NCI-H460 (cell line): ENCODE data around the gene CHD6. TPM values are rescaled to one million over a fixed set of nuclear protein-coding genes. Genes with fewer than 3 reads are reported as not detected.

ENCODE experiments used
- DNase-seq: peaks from one replicate; pipeline ENCODE4 v3.0.0-alpha.2; 2016; ENCODE audit warnings: low read depth; ENCODE audit errors: extremely low read depth
- total RNA-seq: library from RNA; depleted of rRNA; stranded (reverse); fragments of >200 nt; shearing (Covaris generic); gene quantifications from 2 replicates; pipeline ENCODE4 v1.2.3, GENCODE V29; 2014

The CHD6 gene
- total RNA-seq, 1 experiment from 2014 or later: 17.6 TPM

DNA sequence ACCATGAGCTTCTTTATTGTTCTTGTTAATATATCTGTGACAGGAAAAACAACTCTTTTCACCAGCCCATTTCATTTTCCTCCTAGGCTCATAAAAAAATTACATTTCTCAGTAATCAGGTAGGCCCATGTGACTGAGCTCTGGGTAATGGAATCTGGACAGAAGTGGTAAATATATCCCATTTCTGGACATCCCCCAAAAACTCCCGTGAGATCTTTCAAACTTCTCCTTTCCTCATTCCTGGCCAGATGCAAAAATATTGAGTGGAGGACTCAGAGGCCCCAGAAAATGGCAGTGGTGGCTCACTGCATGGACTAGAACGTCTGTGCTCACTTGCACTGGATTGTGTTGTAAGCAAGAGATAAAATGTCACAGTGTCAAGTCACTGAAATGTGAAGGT is 3.8 kb upstream of the CHD6 start:
- DNase-seq: no peak

DNA sequence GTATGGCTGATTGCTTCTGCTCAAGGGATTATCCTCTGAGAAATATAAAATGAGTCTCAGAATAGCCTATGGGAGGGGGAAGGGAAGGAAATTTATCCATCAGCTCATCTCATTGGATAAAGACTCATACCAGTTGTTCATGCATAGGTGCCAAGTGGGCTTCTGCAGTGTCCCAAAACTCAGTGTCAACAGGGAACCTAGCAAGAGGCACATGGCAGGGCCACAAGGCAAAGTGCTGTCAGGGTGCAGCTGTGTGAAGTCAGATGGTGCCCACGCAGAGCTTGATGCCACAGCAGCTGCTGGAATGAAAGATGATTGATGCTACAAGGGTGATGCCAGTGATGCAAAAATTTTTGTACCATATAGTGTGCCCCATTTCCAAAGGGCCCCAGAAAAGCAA is 3.2 kb upstream of the CHD6 start:
- DNase-seq: no peak

- DNase-seq: no peak
Measured at GRCh38 chr20:41619360-41620100, 1.4 kb upstream of the CHD6 start.

DNA sequence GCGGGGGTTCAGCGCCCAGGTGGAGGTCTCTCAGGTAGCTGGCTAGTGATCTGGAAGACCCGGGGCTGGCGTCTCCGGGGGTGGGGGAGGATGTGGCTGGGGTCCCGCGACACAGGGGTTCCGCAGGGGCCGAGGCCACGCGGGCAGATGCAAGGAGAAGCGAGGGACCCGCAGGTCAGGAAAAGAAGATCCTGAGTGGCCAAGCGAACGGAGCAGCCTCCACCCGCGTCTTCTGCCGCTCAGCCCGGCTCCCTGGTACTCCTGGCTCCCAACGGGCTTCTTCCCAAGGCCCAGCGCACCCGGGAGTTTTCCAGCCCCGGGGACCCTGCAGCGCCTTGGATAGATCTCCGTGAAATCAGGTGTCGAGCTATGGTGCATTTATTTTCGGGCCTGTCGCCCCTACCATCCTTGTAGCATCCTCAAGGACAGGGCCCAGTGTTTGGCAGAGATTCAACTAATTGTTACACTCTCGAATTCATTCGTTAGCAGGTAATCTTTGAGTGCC is 682 bp upstream of the CHD6 start:
- DNase-seq: no peak

GRCh38 chr20:41617059-41617901 is 897 bp downstream of the CHD6 start:
- no peak for DNase-seq

DNA sequence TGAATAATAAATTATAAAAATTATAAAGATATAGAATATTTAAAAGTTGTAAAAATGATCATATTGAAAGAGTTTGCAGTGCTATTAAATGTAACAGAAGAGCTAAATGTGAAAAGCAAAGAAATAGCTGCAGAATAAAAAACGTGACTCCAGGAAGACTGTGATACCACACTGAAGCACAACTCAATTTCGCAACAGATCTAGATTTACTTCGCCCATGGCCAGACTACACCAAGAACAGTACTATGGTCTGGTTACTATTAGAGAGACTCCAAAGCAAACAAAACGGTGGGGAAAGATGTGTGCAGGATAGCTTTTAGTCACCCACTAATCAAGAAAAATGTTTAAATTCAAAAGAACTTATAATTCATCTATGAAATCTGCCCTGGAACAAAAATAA is 1.9 kb downstream of the CHD6 start:
- DNase-seq: no peak

GRCh38 chr20:41615676-41616075 is 2.5 kb downstream of the CHD6 start:
- DNase-seq: no peak

DNA sequence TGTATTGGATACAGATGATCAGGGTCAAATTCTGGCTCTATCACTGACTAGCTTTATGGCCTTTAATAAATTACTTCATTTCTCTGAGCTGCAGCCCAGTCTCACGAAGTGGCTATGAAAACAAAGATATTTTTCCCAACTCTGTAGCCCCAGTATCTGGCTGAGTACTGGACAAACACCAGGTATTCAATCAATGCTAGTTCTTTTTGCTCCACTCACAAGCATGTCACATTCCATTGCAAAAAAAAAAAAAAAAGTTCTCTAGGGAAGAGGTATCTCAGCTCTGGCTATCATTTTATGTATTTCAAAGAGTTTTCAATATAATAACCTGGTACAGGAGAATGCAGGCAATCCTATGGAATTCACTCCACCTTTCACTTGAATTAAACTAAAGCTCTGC is 3.1 kb downstream of the CHD6 start:
- no peak for DNase-seq

DNA sequence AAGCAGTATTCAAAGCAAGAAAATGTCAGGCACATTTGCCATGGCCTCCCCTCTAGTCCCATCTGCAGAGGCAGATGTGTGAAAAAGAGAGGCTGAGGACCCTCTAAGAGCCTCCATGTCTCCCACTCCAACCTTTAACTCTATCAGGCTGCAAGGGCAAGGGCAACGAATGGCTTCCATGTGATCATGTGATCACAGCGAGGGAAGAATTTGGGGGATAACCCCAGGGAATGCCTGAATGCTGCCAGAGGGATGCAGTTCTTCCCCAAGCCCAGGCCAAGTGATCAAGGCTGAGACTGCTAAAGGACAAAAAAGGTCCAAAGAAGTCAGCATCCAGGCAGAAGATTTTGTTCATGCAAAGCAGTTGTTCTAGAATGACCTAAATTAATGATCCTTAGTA is 4.9 kb downstream of the CHD6 start:
- no peak for DNase-seq

DNA sequence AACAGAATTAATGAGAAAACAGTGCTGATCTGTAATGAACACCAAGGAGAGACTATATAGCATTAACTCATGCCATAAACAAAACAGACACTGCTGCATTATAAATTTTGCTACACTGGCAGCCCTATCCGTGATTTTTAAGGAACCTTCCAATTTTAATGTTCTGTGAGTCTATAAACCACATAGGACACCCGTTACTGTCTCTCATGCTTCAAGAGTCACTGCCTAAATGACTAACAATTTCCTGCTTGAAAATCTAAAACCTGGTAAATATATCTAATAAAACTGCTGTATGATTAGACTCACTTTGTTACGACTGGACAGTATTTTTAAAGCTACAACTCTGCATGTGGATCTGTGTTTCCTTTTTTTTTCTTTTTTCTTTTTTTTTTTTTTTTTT is 8.7 kb downstream of the CHD6 start:
- DNase-seq: no peak

DNA sequence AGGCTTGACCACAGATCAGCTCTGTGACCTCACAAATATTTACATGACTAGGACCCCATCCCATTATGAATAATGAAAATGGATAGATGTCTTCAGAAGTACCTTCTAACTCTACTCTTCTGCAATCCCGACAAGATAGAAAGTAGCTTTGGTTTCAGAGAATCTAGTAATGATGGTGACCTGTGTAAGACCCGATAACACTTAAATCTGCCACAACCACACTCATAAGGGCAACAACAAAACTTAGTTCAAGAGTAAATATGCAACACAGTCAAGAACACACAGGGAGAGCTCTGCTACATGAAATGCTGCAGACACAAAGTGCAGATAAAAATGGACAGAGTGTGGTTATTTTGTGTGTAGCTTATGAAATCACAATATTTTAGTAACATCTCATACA is 9.6 kb downstream of the CHD6 start:
- DNase-seq: no peak

- no peak for DNase-seq
Measured at GRCh38 chr20:41607791-41608190, 10.4 kb downstream of the CHD6 start.

DNA sequence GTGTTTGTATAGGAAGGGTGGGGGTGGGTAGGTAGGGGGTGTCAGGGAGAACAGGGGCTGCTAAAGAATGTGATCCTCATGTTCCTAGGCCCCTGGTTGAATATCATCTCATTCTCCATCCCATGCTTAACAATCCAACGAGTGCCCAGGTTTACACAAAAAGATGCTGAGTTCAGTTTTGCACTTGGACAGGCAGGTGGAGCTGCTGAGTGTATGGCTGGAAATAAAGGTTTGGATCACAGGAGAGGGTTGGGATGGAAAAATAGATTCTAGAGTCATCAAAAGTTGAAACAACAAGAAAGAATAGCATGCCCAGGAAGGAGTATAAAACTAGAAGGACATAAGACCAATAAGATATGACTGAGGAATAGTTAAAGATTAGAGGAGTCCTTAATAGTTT is 14.2 kb downstream of the CHD6 start:
- no peak for DNase-seq

DNA sequence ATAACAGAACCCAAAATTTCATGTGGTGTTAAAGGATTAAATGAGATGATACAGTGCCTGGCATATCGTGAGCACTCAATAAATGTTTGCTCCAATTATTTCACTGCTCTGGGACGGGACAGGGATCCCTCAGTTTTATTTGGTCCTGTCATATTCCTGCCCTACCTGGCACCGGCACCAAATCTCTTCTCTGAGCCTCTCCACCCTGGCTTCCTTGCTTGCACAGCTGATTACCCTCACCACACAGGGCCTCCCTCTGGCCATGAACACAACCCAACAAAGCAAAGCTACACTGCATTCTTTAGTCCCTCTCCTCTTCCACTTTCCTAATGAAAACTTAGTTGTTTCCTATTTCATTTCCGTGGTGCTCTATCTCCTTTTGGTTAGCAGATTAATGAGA is 16.4 kb downstream of the CHD6 start:
- DNase-seq: no peak

- no peak for DNase-seq
Measured at GRCh38 chr20:41600926-41601631, 17.1 kb downstream of the CHD6 start.

DNA sequence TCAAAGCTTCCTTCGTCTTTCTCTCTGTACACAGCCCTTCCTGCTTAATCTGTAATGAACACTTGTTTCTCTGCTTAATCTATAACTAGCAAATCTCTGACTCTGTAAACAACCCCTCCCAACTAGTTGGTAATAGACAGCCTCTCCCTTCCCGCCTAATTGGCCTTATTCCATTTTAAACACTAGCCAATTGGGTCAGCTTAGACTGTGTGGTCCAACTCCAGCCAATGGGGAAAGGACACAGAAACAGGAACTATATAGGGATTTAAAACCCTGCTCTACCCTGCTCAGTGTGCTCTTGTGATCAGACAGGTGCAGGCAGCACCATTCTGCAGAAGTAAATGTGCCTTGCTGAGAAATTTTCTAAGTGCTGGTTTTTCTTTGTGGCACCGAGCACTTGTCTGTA is 18.5 kb downstream of the CHD6 start:
- DNase-seq: no peak

- no peak for DNase-seq
Measured at GRCh38 chr20:41598719-41599118, 19.5 kb downstream of the CHD6 start.

DNA sequence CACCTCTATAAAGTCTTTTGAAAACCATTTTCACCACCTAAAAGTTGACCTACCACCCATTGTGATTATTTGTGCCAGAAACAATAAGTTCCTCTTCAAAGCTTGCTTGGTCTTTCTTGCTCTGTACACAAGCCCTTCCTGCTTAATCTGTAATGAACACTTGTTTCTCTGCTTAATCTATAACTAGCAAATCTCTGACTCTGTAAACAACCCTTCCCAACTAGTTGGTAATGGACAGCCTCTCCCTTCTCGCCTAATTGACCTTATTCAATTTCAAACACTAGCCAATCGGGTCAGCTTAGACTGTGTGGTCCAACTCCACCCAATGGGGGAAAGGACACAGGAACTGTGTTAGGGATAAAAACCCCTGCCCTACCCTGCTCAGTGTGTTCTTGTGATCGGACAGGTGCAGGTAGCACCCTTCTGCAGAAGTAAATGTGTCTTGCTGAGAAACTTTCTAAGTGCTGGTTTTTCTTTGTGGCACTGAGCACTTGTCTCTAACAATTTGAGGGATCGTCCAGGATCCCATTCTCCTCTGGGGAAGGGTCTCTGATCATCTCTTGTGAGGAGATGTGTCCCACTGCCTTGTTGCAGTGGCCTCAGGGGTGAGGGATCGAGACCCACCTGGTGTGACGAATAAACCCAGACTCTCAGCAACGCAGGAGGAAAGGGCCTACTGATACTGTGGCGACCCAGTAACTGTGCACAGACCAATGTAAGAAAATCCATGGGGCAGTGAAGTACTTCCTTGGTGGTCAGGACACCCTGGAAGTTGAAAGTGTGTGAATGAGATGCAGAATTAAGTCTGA is 23.5 kb downstream of the CHD6 start:
- DNase-seq: no peak

- DNase-seq: no peak
Measured at GRCh38 chr20:41592516-41593216, 25.5 kb downstream of the CHD6 start.

DNA sequence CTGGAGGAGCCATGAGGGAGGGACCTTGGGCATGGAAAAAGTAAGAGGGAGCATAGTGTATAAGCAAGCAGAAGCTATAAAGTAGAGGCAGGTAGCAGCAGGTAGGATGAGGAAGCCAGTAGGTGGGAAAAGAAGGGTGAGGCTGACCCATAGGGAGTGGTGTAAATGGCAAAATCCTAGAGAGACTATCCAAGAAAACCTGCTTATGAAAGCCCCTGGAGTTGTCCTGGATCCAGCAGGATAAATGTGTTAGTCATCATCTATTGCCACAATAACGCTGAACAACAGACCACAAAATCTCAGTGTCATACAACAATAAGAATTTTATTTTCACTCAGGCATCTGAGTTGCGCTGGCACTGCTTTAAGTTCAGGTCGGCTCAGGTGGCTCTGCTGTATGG is 30.2 kb downstream of the CHD6 start:
- DNase-seq: no peak
